Kidney (tissue), 14 donors: Measurements from ENCODE around the gene FMOD. TPM values are rescaled to one million over a fixed set of nuclear protein-coding genes. Genes with fewer than 3 reads are reported as not detected.

Source experiments
- DNase-seq, 5 donors: peaks; one replicate each; pipeline ENCODE4 v3.0.0-alpha.2; 2013 to 2020
- FAIRE-seq: peaks from 2 replicates; lab custom pipeline; 2012; peaks lifted over from hg19 to GRCh38; lab: Jason Lieb, UNC
- H3K27ac ChIP-seq, 2 donors: one replicate each; pipeline ENCODE4 v1.7.0; 2013; ENCODE audit warnings: low read depth in 2 of 2, low read length in 2 of 2, inconsistent platforms in 1 of 2
- H3K27me3 ChIP-seq: one replicate; pipeline ENCODE4 v1.7.1; 2013; ENCODE audit warnings: low read length, inconsistent platforms; ENCODE audit not compliant: control insufficient read depth, insufficient read depth
- H3K36me3 ChIP-seq, 3 donors: one replicate each; pipeline versions ENCODE4 v1.7.0 to v1.7.1; 2013; ENCODE audit warnings: low read length in 3 of 3, control low read depth in 1 of 3, inconsistent platforms in 1 of 3; ENCODE audit not compliant: insufficient read depth in 3 of 3, control insufficient read depth in 2 of 3
- H3K4me1 ChIP-seq, 3 donors: one replicate each; pipeline versions ENCODE4 v1.7.0 to v1.7.1; 2013; ENCODE audit warnings: low read length in 3 of 3, inconsistent platforms in 1 of 3, low read depth in 1 of 3; ENCODE audit not compliant: control insufficient read depth in 2 of 3, insufficient read depth in 2 of 3
- H3K4me3 ChIP-seq, 3 donors: one replicate each; pipeline versions ENCODE4 v1.7.0 to v1.8.1; 2013; ENCODE audit warnings: low read length in 3 of 3, control low read depth in 1 of 3, inconsistent platforms in 1 of 3
- H3K9ac ChIP-seq, 3 donors: one replicate each; pipeline versions ENCODE4 v1.7.0 to v1.7.1; 2013; ENCODE audit warnings: low read length in 3 of 3, control low read depth in 1 of 3, inconsistent platforms in 1 of 3
- H3K9me3 ChIP-seq, 3 donors: one replicate each; pipeline versions ENCODE4 v1.7.0 to v1.7.1; 2013; ENCODE audit warnings: low read length in 3 of 3, control low read depth in 1 of 3, inconsistent platforms in 1 of 3; ENCODE audit not compliant: control insufficient read depth in 2 of 3, insufficient read depth in 1 of 3
- intact Hi-C: fragments of 100-400 bp; cut with DNase I; formaldehyde crosslinking; loops from one replicate; pipeline ENCODE4 v1.11.1; 2022
- polyA plus RNA-seq: library from polyadenylated mRNA; stranded (reverse); fragments of 350-450 nt; fragmentation: Illumina TruSeq; extraction: RNeasy Lipid Tissue Mini Kit (QIAGEN cat#74804); gene quantifications from one replicate; pipeline ENCODE4 v1.2.3, GENCODE V29; 2014; ENCODE audit warnings: low read depth, low replicate concordance; ENCODE audit not compliant: insufficient read depth
- total RNA-seq: library from RNA; stranded (reverse); fragmentation: NEBNext Ultra II Directional; extraction: Animal tissue kit (Norgen Biotek cat#: 25700); gene quantifications from one replicate; pipeline ENCODE4 v1.2.1, GENCODE V29; 2021
- TF ChIP-seq, protein P1 (sequence below): IDR thresholded peaks from 3 replicates; pipeline ENCODE4 v1.5.1; 2012; ENCODE audit warnings: mild to moderate bottlenecking, moderate library complexity, borderline replicate concordance; ENCODE audit not compliant: insufficient read depth; ENCODE audit errors: extremely low read depth
- donor health status: control.
- donor health status: control.
- donor health status: control.
- donor health status: control.
- donor health status: control.
- donor health status: DM: yes; HTN: yes; CAD: no.
- donor health status: Normal renal cell carcinoma (clear cell type).

FMOD gene
- total and polyA plus RNA-seq, 2 donors from 2014 or later, result 7.0 to 22.3 TPM

DNA sequence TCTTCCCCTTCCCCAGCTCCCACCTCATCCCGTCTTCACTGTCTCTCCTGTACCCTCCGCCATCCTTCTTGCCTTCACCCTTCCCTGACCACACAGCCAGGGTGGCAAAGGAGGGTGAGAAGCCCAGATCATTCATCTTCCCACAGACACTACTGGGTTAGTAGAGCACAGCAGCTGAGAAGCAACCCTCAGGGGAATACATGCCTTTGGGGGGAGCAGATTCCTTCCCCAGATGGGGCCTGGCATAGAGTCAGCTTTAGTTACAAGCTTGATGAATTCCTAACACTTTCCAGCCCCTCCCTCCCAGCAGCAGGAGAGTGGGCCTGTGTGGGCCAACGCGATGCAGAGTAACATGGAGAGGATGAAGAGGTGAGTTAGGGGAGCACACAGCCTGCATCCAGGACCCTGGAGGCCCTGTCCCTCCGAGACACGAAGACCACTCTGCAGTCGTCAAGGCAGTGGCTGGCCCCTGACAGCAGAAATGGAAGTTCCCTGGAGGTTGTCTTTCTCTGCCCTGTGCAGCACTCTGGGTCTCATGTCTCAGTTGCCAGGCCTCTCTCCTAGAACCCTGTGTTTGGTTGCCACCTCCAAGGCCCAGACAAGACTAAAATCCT is 54.4 kb downstream of the FMOD start:
- Histone ChIP-seq H3K4me1 (peaks cover under 1 to 3% (median 3%) of the 10 kb centered on the region in 3 donors), H3K36me3 (no peaks in the 10 kb centered on the region), H3K27ac (no peak overlapping the region), H3K27me3 (no peaks in the 10 kb centered on the region), H3K9ac (no peak overlapping the region), H3K4me3 (no peak overlapping the region), H3K9me3 (no peaks in the 10 kb centered on the region)
- FAIRE-seq (no peak), DNase-seq (peak in 2 of 5 donors; percentile 55 to 91)
- intact Hi-C loops, result no loop called here
- TF ChIP-seq, protein P1, sequence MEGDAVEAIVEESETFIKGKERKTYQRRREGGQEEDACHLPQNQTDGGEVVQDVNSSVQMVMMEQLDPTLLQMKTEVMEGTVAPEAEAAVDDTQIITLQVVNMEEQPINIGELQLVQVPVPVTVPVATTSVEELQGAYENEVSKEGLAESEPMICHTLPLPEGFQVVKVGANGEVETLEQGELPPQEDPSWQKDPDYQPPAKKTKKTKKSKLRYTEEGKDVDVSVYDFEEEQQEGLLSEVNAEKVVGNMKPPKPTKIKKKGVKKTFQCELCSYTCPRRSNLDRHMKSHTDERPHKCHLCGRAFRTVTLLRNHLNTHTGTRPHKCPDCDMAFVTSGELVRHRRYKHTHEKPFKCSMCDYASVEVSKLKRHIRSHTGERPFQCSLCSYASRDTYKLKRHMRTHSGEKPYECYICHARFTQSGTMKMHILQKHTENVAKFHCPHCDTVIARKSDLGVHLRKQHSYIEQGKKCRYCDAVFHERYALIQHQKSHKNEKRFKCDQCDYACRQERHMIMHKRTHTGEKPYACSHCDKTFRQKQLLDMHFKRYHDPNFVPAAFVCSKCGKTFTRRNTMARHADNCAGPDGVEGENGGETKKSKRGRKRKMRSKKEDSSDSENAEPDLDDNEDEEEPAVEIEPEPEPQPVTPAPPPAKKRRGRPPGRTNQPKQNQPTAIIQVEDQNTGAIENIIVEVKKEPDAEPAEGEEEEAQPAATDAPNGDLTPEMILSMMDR, result no peak

DNA sequence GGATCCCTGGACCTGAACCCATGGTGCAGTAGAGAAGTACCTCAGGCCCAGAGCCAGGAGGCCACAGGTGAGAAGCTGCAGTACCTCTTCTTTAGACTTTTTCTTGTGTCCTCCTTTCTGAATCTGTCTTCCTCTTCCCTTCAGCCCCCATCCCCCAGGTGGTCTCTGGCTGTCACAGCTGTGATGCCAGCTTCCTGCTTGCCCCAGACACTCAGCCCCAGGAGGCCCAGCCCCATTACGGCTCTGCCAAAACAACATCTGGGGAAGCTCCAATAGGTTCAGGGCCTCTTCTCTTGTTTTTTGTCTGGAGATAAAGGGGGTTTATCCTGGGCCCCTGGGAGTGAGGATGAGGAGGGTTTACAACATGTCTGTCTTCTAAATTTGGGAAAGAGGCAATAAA is 55.1 kb downstream of the FMOD start:
- Histone ChIP-seq H3K4me3 (no peak overlapping the region), H3K9me3 (no peaks in the 10 kb centered on the region), H3K27ac (no peak overlapping the region), H3K9ac (no peak overlapping the region), H3K27me3 (no peaks in the 10 kb centered on the region), H3K4me1 (peaks cover 6 to 11% (median 8%) of the 10 kb centered on the region in 3 donors), H3K36me3 (no peaks in the 10 kb centered on the region)
- intact Hi-C loops, result no loop called here
- FAIRE-seq (no peak), DNase-seq (no peak)
- TF ChIP-seq, protein P1, result no peak

DNA sequence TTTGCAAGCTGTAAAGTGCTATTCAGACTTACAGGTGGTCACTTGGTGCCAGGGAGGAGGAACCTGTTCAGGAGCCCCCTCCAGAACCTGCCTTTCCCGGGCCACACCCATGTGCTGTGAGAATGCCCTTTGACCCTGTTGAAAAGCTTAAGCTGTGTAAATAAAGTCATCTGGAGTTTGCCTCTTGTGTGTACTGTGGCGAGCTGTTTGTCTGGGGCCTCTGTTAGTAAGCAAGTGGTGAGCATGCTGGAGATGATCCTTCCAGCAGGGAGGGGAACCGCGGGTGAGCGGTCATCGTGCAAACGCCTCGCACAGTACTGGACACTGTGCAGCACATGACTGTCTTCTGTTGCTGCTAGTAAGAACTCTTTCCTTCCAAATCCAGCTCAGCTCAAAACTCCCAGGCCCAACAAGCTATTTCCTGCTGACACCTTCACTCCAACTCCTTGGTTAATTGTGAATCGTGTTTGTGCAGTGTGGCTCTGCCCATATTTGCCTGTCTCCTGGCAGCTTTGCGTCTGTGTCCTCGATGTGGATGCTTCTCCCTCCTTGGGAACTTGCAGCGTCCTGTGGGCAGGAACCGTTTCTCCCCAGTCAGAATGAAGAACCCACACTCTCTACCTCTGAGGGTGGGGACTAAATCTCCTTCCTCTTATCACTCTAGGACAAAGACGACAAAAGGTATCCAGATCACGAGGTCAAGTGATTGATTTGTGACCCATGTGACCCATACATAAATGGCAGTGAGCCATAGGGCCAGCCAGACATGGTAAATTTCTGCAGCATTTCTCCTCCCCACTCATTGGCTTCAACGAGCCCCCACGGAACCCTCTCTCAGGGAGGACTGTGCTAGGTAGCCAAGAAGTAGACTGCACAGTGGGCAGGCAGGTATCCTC is 59.5 kb downstream of the FMOD start:
- intact Hi-C loops, result no loop called here
- Histone ChIP-seq H3K9me3 (no peaks in the 10 kb centered on the region), H3K4me3 (peak overlapping the region in 1 of 3 donors; percentile 39), H3K27me3 (no peaks in the 10 kb centered on the region), H3K9ac (peak overlapping the region in 2 of 3 donors; percentile 68 to 77), H3K36me3 (no peaks in the 10 kb centered on the region), H3K4me1 (peaks cover 16 to 46% (median 37%) of the 10 kb centered on the region in 3 donors), H3K27ac (peak overlapping the region; percentile 92 to 98)
- peak; percentile 52 to 85 (median 75) for DNase-seq
- FAIRE-seq, result no peak
- TF ChIP-seq, protein P1, result no peak

Other genes starting within 250 kb of the FMOD start
- 4.9 TPM for gene ADORA1, start 223.4 kb downstream of the FMOD start, total RNA-seq
- gene ADORA1, start 223.4 kb downstream of the FMOD start, polyA plus RNA-seq, result 21.2 TPM
- gene MYBPH, start 175.3 kb downstream of the FMOD start, total RNA-seq, result not detected
- gene MYBPH, start 175.3 kb downstream of the FMOD start, polyA plus RNA-seq, result 2.3 TPM
- 49.5 TPM for gene CHI3L1, start 164.4 kb downstream of the FMOD start, total RNA-seq
- gene CHI3L1, start 164.4 kb downstream of the FMOD start, polyA plus RNA-seq, result 96.6 TPM
- gene CHIT1, start 121.4 kb downstream of the FMOD start, total RNA-seq, result 1.1 TPM
- gene CHIT1, start 121.4 kb downstream of the FMOD start, polyA plus RNA-seq, result not detected
- gene BTG2, start 45.6 kb downstream of the FMOD start, total RNA-seq, result 59.9 TPM
- 156 TPM for gene BTG2, start 45.6 kb downstream of the FMOD start, polyA plus RNA-seq
- gene PRELP, start 124.7 kb upstream of the FMOD start, total RNA-seq, result 24.5 TPM
- gene PRELP, start 124.7 kb upstream of the FMOD start, polyA plus RNA-seq, result 9.5 TPM
- not detected for gene OPTC, start 143.0 kb upstream of the FMOD start, total RNA-seq
- not detected for gene OPTC, start 143.0 kb upstream of the FMOD start, polyA plus RNA-seq